WTC11 (cell line): ENCODE data around the gene ASB3.

Source experiments
- CREB1 ChIP-seq: sonication (generic); formaldehyde crosslinking; IDR thresholded peaks from 2 replicates; pipeline ENCODE4 v1.8.0; 2023; ENCODE audit warnings: mild to moderate bottlenecking, missing genetic modification reagents
- CTCF ChIP-seq: fragments of 200-600 bp; IDR thresholded peaks from 2 replicates; pipeline ENCODE4 v1.8.0; 2022; ENCODE audit warnings: antibody characterized with exemption
- ESRRA ChIP-seq: sonication (generic); formaldehyde crosslinking; IDR thresholded peaks from 2 replicates; pipeline ENCODE4 v1.8.1; 2022; ENCODE audit warnings: mild to moderate bottlenecking, missing genetic modification reagents, borderline replicate concordance
- JUN ChIP-seq: sonication (generic); formaldehyde crosslinking; IDR thresholded peaks from 2 replicates; pipeline ENCODE4 v1.8.0; 2023; ENCODE audit warnings: mild to moderate bottlenecking, missing genetic modification reagents
- NFE2L1 ChIP-seq: sonication (generic); formaldehyde crosslinking; IDR thresholded peaks from 2 replicates; pipeline ENCODE4 v1.8.1; 2023; ENCODE audit warnings: missing genetic modification reagents
- NR3C1 ChIP-seq: sonication (generic); formaldehyde crosslinking; conservative IDR thresholded peaks from 2 replicates; pipeline ENCODE4 v1.8.1; 2023; ENCODE audit warnings: low read depth, mild to moderate bottlenecking, missing genetic modification reagents
- PREB ChIP-seq: sonication (generic); formaldehyde crosslinking; IDR thresholded peaks from 2 replicates; pipeline ENCODE4 v1.8.1; 2022; ENCODE audit warnings: mild to moderate bottlenecking, missing genetic modification reagents, moderate library complexity, borderline replicate concordance
- TEAD1 ChIP-seq: sonication (generic); formaldehyde crosslinking; IDR thresholded peaks from 2 replicates; pipeline ENCODE4 v1.8.0; 2022; ENCODE audit warnings: mild to moderate bottlenecking, missing genetic modification reagents
- TP53 ChIP-seq: sonication (generic); formaldehyde crosslinking; IDR thresholded peaks from 2 replicates; pipeline ENCODE4 v1.8.1; 2023; ENCODE audit warnings: mild to moderate bottlenecking, missing genetic modification reagents
- USF2 ChIP-seq: sonication (generic); formaldehyde crosslinking; IDR thresholded peaks from 2 replicates; pipeline ENCODE4 v1.8.1; 2023; ENCODE audit warnings: mild to moderate bottlenecking, missing genetic modification reagents, moderate library complexity
- ZBTB43 ChIP-seq: sonication (generic); formaldehyde crosslinking; IDR thresholded peaks from 2 replicates; pipeline ENCODE4 v1.8.1; 2023; ENCODE audit warnings: mild to moderate bottlenecking, missing genetic modification reagents
- ZNF232 ChIP-seq: sonication (generic); formaldehyde crosslinking; IDR thresholded peaks from 2 replicates; pipeline ENCODE4 v1.8.0; 2022; ENCODE audit warnings: mild to moderate bottlenecking, missing genetic modification reagents

- no peak for TF ChIP-seq USF2 (CRISPR knock-in tag)
- TF ChIP-seq CTCF: no peak
- TF ChIP-seq JUN (CRISPR knock-in tag): no peak
- no peak for TF ChIP-seq NR3C1
- no peak for TF ChIP-seq ESRRA (CRISPR knock-in tag)
- TF ChIP-seq ZBTB43 (CRISPR knock-in tag): no peak
- no peak for TF ChIP-seq CREB1 (CRISPR knock-in tag)
- TF ChIP-seq TP53 (CRISPR knock-in tag): no peak
- no peak for TF ChIP-seq ZNF232 (CRISPR knock-in tag)
- no peak for TF ChIP-seq TEAD1 (CRISPR knock-in tag)
- no peak for TF ChIP-seq PREB (CRISPR knock-in tag)
- TF ChIP-seq NFE2L1: no peak
These were observed 157.3 kb downstream of the ASB3 start for GRCh38 chr2:53629501-53629900.
